Neutrophil (primary cell): Measurements from ENCODE around the gene FAM228A.
"Not testable (repeated sequence)": the region's sequence is repeated elsewhere in the genome, so short reads cannot be mapped to it uniquely, and the experiment has no call there.

Experiments
- H3K27ac ChIP-seq: fragments of 200-600 bp; sonication (generic); 2 replicates; pipeline ENCODE4 v1.5.1; 2016; ENCODE audit warnings: mild to moderate bottlenecking, moderate library complexity
- H3K27me3 ChIP-seq: fragments of 200-600 bp; sonication (generic); 2 replicates; pipeline ENCODE4 v1.6.0; 2016; ENCODE audit warnings: mild to moderate bottlenecking
- H3K36me3 ChIP-seq: fragments of 200-600 bp; sonication (generic); 2 replicates; pipeline ENCODE4 v1.5.1; 2017
- H3K4me1 ChIP-seq, 2 experiments: fragments of 200-600 bp in 1 of 2; sonication (generic) in 1 of 2; 1 replicate in 1 of 2; 2 replicates in 1 of 2; pipeline versions ENCODE4 v1.5.1 to v1.6.1; 2013 to 2016; ENCODE audit warnings: low read depth in 1 of 2, low read length in 1 of 2, mild to moderate bottlenecking in 1 of 2, moderate library complexity in 1 of 2; ENCODE audit not compliant: control insufficient read depth in 1 of 2, insufficient read depth in 1 of 2
- H3K4me3 ChIP-seq, 2 experiments: fragments of 200-600 bp in 1 of 2; sonication (generic) in 1 of 2; 1 replicate in 1 of 2; 2 replicates in 1 of 2; pipeline ENCODE4 v1.5.1; 2013 to 2016; ENCODE audit warnings: low read depth in 1 of 2, low read length in 1 of 2, mild to moderate bottlenecking in 1 of 2, moderate library complexity in 1 of 2
- H3K9me3 ChIP-seq: fragments of 200-600 bp; sonication (generic); 2 replicates; pipeline ENCODE4 v1.5.1; 2016
- TF ChIP-seq, protein P1 (sequence below): fragments of 200-600 bp; sonication (generic); IDR thresholded peaks from 2 replicates; pipeline ENCODE4 v1.5.1; 2016; ENCODE audit warnings: antibody characterized with exemption

Gene FAM228A

DNA sequence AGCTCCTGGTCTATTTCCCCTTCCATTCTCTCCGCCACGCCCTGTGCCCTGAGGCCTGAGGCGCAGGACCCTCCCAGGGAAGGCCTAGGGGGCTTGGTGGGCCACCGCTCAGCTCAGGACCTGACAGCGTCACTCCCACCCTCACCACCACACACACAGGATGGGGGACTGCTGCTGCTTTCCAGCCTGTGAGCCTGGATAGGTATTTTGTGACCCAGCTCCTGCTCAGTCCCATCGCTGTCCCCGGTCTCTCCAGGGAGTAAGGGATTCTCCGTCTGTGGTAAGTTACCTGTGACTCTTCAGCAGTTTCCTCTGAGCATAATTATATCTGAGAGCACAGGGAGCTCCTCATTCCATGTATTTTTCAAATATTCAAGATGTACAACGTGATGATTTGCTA is 16.3 kb downstream of the FAM228A start:
- Histone ChIP-seq H3K4me1 (no peaks in the 10 kb centered on the region), H3K9me3 (no peaks in the 10 kb centered on the region), H3K27ac (no peak overlapping the region), H3K4me3 (no peak overlapping the region), H3K27me3 (no peaks in the 10 kb centered on the region), H3K36me3 (no peaks in the 10 kb centered on the region)
- TF ChIP-seq, protein P1, sequence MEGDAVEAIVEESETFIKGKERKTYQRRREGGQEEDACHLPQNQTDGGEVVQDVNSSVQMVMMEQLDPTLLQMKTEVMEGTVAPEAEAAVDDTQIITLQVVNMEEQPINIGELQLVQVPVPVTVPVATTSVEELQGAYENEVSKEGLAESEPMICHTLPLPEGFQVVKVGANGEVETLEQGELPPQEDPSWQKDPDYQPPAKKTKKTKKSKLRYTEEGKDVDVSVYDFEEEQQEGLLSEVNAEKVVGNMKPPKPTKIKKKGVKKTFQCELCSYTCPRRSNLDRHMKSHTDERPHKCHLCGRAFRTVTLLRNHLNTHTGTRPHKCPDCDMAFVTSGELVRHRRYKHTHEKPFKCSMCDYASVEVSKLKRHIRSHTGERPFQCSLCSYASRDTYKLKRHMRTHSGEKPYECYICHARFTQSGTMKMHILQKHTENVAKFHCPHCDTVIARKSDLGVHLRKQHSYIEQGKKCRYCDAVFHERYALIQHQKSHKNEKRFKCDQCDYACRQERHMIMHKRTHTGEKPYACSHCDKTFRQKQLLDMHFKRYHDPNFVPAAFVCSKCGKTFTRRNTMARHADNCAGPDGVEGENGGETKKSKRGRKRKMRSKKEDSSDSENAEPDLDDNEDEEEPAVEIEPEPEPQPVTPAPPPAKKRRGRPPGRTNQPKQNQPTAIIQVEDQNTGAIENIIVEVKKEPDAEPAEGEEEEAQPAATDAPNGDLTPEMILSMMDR, result no peak

DNA sequence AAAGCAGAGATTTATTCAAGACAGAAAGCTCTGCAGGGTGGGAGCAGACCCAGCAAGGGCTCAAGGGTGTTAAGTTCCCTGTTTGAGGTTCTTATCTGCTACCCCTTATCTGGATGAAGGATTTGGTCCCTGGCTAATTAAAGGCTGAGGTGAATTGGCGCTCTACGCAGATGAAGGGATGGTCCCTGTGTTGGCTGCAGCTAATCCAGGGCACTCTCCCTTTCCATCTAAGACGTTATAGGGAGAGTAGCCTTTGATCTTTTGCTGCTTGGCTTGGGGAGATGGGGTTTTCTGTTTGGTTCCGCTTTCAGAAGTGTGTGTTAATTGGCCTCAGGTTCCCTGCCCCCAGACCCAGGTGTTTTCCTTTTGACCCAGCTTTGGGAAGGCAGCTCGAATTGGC is 17.0 kb downstream of the FAM228A start:
- TF ChIP-seq, protein P1, result no peak
- Histone ChIP-seq H3K9me3 (no peaks in the 10 kb centered on the region), H3K27ac (no peak overlapping the region), H3K4me1 (no peaks in the 10 kb centered on the region), H3K27me3 (no peaks in the 10 kb centered on the region), H3K36me3 (no peaks in the 10 kb centered on the region), H3K4me3 (no peak overlapping the region)

DNA sequence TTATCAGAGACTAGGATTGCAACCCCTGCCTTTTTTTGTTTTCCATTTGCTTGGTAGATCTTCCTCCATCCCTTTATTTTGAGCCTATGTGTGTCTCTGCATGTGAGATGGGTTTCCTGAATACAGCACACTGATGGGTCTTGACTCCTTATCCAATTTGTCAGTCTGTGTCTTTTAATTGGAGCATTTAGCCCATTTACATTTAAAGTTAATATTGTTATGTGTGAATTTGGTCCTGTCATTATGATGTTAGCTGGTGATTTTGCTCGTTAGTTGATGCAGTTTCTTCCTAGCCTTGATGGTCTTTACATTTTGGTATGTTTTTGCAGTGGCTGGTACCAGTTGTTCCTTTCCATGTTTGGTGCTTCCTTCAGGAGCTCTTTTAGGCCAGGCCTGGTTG is 22.4 kb downstream of the FAM228A start:
- H3K27ac ChIP-seq, H3K4me1 ChIP-seq, H3K4me3 ChIP-seq, H3K9me3 ChIP-seq, H3K27me3 ChIP-seq: not testable (repeated sequence)
- peaks cover 23% of the 10 kb centered on the region for H3K36me3 ChIP-seq

DNA sequence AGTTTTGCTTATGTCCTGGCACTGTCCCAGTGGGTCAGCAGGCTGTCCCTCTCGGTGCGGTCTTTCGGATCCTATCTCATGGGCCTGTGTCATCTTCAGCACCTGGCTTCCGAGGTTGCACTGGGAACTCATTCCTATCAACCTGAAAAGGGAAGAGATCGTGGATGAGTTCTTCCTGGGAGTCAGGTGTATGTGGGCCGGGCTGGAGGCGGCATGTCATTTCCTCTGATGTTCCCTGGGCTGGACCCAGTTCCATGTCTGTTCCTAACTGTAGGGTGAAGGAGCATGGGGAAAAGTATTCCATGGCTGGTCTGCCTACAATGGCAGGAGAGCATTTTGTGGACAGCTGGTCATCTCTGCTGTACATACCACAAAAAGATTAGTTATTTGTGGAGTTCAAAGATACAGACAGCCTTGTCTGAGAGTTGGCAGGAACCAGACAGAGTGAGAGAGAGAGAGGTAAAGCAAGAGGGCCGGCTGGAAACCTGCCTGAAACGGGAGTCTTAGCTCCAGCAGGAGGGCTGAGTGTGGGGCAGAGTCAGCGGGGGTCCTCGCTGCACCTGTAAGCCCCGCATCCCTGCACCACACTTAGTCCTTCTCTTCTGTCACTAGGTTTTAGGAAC is 25.2 kb downstream of the FAM228A start:
- Histone ChIP-seq H3K36me3 (peaks cover 51% of the 10 kb centered on the region), H3K4me1 (no peaks in the 10 kb centered on the region), H3K27ac (no peak overlapping the region), H3K9me3 (no peaks in the 10 kb centered on the region), H3K27me3 (no peaks in the 10 kb centered on the region), H3K4me3 (no peak overlapping the region)
- TF ChIP-seq, protein P1, result no peak

DNA sequence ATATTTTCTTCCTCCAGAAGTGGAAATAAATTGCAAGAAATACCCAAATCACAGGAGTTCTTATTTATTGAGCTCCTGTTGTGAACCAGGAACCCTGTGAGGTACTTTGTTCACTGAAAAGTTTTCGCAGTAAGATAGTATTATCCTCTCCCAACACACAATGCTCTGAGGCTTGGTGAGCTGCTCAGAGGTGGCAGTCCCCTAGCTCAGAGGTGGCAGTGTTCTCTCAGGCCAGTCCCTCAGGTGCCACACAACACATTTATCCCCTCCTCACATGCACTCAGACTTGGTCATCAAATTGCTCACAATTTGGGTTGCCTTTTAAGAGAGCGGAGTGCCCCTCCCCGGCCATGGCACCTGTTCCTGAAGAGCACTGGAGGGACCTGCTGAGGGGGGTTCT is 25.9 kb downstream of the FAM228A start:
- peaks cover 58% of the 10 kb centered on the region for H3K36me3 ChIP-seq
- TF ChIP-seq, protein P1, result no peak
- H3K4me3 ChIP-seq, result no peak overlapping the region
- H3K9me3 ChIP-seq, result no peaks in the 10 kb centered on the region
- H3K27ac ChIP-seq, result no peak overlapping the region
- no peaks in the 10 kb centered on the region for H3K27me3 ChIP-seq
- no peaks in the 10 kb centered on the region for H3K4me1 ChIP-seq

DNA sequence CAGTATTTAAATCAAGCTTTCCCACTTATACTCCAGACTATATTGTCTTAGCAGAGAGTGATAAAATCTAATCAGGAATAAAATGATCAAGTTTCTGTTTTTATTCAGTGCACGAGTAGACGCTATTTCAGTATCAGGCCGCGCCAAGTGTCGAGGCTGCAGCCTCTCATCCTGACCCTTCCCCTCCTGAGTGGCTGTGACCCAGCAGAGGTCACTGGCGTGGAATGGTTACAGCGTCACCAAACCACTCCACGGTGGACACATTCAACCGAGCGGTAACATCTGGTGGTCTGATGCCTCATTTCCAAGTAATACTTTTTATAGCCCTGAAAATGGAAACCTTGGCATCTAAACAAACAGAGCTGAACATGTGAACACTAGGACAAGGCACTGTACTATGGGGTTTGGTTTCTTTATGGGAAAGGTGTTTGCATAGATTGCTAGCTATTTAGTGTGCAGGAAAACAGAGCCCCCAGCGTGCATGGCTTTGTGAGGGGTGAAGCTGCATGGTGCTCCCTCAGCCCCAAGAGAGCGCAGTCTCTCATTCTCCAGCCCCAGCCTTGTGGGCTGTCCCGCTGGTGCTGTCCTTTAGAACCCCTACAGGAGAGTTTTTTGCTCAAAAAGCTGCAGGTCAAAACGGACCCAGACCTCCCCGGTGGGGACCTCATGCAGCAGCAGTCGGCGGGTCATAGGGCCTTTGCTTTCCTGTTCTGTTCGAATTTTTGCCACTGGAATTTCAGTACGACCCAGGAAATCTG is 28.4 kb downstream of the FAM228A start:
- H3K36me3 ChIP-seq, result peaks cover 83% of the 10 kb centered on the region
- H3K4me1 ChIP-seq, result peaks cover 0 to 3% of the 10 kb centered on the region in 2 experiments
- TF ChIP-seq, protein P1, result no peak
- no peak overlapping the region for H3K4me3 ChIP-seq
- H3K9me3 ChIP-seq, result no peaks in the 10 kb centered on the region
- no peak overlapping the region for H3K27ac ChIP-seq
- H3K27me3 ChIP-seq, result no peaks in the 10 kb centered on the region
